Activated CD4-positive, CD25-positive, alpha-beta regulatory T cell (primary cell): Measurements from ENCODE around the gene GLB1L.

ENCODE experiments used
- DNase-seq, 4 experiments: peaks; one replicate each; lab custom pipeline; 2025; lab: John Stamatoyannopoulos, UW

GLB1L gene

DNA sequence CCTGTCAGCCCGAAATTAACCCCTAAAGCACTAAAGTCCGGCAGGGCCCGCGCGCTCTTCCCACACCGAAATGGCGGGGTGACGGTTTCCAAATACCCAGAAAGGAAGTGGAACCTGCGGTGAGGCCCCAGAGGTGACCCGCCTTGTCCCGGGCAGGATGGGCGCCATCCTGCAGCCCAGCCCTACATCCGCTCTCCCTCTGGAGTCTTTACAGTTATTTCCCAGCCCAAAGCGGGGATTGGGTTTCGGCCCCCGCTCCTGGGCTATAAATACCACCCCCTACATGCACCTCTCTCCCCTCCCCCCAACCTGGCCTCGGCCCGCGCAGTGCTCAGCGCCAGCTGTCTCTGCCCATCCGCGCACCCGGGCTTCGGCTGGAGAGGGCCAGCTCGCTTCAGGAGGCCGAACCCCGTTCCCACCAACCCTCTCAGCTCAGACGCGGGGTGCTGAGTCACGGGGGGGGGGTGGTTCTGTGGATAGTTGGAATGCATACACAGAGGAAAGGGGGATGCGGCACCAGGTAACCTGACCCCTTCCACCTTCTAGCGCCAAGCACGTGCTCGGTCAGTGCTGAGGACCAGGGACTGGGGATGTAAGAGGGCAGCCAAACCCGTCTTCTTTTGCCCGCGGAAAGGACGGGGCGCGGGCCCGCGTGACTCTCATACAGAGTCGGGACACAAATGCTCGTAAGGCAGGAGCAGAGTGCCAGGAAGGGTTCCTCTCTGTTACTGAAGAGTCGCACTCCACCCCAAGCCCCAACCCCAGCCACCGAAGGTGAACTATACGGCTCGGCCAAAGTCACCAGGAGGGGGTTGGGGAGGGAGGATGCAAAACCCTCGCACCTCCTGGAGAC lies 7.9 kb upstream of the GLB1L start, which contains the start of gene TUBA4B:
TUBA4B (plus strand) TSS at position 344 of the 853 bp plus-strand sequence; CDS start at position 509, 165 bp downstream.
- peak in 2 of 4 experiments; percentile 18 to 23 for DNase-seq

DNA sequence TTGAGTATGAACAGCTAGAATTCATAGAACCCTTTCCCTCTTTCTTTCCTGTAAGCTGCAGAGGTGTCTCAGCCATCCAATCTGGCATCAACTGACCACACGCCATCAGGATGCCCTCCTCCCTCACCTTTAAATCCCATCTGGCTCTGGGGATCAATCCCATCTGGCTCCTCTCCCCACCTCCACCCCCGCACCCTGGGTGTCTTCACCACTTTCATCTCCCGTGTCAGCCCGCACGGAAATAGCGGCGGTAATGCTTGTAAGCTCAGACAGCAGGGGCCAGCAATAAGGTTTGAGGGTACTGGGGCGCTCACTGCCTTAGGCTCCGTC lies 7.3 kb upstream of the GLB1L start:
- DNase-seq: no peak

DNA sequence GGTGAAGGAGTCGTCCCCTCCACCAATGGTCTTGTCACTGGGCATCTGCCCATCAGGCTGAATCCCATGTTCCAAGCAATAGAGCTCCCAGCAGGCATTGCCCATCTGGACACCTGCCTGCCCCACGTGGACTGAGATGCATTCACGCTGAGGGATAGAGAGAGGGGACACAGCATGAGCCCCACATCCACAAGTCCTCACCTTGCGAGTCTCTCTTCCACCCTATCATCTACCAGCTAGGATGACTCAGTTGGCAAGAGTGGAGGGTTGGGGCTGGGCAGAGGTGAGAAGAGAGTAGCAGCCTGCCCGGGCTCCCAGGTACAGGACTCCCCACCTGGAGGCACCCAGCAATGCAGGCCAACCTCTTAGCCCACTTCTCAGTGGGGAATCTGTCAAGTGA lies 6.8 kb upstream of the GLB1L start:
- DNase-seq: no peak

DNA sequence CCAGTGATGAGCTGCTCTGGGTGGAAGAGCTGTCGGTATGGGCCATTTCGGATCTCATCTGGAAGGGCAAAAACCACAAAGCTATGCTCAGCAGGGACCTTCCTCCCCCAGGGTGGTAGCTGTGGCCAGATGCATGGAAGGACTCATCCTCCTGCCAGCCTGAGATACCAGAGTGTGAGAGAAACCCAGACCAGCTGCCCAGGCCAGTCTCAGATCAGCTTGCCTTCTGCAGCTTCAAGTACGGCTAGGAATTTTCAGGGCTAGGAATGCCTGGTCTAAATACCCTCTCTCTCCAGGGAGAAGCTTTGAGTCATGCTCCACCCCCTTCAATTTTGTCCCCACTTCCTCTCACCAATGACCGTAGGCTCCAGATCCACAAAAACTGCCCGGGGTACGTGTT lies 6.4 kb upstream of the GLB1L start:
- no peak for DNase-seq

DNA sequence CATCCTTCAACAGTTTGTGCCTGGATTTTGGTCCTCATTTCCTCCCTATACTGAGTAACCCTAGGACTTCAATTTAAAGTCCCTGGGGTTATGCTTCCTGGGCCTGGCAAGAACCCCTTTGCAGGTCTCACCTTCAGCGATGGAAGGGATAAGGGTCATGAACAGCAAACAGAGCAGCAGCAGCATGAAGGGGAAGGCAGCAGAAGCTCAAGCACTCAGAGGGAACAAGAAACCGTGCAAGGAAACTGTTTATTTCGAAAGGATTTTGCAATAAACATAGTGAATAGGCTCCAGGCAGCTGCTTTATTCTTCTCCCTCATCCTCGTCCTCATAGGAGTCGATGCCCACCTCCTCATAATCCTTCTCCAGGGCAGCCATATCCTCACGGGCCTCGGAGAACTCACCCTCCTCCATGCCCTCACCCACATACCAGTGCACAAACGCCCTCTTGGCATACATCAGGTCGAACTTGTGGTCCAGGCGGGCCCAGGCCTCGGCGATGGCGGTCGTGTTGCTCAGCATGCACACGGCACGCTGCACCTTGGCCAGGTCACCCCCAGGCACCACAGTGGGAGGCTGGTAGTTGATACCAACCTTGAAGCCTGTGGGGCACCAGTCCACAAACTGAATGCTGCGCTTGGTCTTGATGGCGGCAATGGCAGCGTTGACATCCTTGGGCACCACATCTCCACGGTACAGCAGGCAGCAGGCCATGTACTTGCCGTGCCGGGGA lies 5.0 kb upstream of the GLB1L start:
- no peak for DNase-seq

DNA sequence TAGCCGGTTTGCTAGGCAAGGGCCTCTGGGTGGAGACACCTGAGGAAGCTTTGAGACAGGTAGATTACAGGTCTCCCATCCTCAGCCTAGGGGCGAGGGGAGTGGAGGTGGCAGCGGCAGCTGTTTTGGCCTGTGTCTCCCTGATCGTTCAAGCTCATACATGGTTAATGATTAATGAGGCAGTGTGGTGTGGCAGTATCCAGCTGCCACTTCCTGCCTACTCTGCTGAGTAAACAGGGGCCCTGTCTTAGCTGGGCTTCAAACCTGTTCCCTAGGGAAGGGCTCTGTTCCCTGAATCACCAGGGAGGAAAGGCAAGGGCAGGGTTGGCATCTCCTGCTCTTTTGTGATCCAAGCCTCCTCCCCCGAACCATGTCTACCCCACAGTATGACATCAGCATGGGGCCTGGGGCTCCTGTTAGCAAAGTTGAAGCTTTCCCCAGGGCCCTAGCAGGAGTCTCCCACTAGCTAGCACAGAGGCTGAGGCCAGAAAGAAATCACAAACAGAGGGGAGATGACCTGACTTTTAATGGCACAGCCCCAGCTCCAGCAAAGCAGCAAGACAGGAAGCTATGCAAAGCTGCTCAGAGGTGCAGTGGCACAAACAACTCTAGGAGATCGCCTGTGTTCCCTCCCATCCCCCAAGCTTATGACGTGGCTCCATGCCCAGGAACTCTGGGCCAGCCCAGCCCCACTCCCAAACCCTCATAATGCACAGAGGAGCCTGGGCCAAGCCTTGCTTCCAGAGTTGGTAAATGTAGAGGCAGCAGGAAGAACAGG lies 4.1 kb upstream of the GLB1L start:
- no peak for DNase-seq

DNA sequence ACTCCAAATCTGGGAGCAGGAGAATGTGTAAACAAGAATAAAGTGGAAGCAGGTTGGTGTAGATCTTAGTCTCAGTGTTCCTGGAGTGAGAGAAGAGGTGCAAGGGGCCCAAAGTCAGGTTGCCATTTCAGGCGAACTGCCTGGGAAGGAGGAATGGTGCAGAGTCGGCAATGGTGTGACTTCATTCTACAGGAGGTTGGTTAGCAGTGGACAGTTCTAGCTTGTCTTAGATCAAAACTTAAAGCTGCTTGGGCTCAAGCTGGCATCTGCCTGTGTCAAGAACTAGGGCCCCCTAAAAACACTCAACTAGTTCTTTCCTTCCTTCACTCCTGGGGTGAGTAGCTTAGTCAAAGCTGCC lies 3.6 kb upstream of the GLB1L start:
- no peak for DNase-seq

DNA sequence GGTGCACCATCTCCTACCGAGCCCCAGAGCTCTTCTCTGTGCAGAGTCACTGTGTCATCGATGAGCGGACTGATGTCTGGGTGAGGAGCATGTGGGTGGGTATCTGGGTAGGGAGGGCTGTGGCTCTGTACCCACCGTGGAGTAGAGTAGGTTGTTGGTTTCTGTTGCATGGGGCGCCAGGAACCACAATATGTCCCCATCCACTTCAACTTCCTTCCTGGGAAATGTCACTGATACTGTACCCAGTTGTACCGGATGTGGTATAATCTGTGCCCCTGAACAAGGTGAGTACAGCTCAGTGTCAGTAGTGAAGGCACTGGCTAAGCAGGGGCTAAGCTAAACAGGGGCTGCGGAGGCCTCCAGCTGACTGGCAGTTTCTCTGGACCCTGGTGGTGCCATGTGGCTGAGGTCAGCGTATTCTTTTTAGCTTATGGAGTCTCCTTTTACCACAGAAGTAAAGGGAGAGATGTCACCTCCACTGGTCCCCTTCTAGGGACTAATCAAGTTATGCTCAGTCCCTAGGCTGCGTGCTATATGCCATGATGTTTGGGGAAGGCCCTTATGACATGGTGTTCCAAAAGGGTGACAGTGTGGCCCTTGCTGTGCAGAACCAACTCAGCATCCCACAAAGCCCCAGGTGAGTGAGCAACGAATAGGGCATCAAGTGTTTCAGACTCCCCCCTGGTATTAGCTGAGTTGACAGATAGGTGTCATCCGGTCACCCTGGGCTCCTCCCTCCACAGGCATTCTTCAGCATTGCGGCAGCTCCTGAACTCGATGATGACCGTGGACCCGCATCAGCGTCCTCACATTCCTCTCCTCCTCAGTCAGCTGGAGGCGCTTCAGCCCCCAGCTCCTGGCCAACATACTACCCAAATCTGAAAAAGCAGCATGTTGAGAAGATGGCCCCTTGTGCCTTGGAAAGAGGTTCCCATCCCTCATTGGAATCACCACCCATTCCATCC lies 2.7 kb upstream of the GLB1L start:
- peak in 1 of 4 experiments; percentile 27 for DNase-seq

DNA sequence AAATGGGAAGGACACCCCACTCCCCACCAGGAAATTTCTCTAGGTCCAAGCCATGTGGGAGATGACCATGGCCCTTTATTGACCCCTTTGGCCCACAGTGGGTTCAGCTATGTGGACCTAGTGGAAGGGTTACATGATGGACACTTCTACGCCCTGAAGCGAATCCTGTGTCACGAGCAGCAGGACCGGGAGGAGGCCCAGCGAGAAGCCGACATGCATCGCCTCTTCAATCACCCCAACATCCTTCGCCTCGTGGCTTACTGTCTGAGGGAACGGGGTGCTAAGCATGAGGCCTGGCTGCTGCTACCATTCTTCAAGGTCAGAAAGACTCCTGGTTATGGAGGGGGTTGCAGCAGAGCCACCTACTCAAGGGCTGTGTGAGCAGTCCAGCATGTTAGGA lies 1.3 kb upstream of the GLB1L start:
- DNase-seq: no peak

DNA sequence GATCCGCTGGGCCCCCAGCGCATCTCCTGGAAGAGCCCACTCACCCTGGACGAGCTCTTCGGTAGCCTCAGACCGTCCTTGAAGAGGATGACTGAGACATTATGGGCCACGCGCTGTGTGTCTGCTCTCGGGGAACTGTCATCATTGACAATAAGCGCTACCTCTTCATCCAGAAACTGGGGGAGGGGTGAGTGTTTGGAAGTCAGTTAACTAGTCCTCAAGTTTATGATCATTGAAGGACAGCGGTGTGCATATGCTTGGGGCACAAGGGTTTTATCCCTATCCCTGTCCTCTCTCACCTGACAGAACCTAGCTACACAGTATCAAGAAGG lies 621 bp upstream of the GLB1L start:
- DNase-seq: no peak

DNA sequence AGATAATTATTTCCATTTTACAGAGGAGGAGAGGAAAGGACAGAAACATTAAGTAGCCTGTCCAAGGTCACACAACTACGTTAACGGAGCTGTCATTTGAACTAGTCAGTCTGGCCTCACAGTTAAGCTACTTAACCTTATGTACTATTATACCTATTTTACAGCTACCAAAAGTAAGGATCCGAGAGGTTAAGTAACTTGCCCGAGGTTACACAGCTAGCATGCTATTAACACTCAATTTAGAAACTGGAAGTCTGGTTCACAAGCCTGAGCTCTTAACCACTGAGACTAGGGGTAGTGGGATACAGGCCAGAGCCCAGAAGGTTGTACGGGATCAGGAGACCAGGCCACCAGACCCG lies 476 bp downstream of the GLB1L start:
- DNase-seq: no peak

DNA sequence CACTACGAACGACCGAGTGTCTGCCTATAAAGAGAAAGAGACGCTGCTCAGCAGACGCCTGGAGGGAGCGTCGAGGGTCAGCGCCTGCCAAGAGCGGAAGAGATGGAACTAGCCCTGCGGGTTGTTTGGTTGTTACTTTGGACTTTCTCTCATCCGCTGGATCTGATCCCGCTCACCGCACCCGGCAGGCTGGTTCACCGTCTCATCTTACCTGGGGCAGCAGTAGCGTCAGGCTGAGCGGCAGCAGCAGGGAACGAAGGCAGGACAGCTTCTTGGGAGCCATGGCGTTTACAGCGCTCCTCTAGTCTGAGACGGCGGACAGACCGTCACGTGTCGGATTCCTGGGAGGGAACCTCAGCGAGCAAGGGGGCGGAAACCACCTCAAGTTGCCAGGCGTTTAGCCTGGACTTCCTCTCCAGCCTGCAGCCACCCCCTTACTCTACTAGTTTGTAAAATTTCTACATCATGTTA lies 1.9 kb downstream of the GLB1L start:
- no peak for DNase-seq

DNA sequence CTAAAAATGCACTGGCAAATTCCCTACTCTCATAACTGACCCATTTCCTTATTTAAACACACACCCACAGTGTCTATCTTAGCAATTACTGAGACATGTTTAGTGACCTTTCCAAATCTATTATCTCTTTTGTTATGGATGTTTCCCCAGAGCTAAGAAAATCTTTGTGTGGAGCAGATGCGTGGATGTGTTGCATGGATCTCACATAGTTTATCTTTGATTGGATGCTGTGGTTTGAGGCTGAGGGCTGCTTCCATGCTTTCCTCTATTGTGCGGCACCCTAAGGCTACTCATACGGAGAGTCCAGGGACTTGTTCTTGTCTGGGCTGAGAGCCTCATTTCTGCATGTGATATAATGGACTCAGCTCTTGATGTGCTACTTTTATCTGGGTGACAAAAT lies 10.9 kb downstream of the GLB1L start:
- no peak for DNase-seq

DNA sequence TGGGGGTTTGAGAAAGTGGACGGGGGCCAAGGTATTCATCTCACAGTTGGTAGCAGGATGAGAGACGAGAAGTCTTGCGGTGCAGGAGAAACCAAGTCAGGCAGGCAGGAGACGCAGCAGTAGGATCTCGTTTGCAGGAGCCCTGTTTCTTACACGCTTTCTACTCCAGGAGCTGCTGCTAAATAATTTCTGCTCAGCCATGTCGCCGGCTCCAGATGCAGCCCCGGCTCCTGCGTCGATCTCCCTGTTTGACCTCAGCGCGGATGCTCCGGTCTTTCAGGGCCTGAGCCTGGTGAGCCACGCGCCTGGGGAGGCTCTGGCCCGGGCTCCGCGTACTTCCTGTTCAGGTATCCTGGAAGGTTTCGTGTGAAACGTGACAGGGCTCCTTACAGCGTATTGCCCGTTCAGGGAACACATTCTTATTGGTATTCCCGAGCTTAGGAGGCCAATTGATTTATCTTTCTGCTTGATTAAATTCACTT lies 15.1 kb downstream of the GLB1L start:
- no peak for DNase-seq

DNA sequence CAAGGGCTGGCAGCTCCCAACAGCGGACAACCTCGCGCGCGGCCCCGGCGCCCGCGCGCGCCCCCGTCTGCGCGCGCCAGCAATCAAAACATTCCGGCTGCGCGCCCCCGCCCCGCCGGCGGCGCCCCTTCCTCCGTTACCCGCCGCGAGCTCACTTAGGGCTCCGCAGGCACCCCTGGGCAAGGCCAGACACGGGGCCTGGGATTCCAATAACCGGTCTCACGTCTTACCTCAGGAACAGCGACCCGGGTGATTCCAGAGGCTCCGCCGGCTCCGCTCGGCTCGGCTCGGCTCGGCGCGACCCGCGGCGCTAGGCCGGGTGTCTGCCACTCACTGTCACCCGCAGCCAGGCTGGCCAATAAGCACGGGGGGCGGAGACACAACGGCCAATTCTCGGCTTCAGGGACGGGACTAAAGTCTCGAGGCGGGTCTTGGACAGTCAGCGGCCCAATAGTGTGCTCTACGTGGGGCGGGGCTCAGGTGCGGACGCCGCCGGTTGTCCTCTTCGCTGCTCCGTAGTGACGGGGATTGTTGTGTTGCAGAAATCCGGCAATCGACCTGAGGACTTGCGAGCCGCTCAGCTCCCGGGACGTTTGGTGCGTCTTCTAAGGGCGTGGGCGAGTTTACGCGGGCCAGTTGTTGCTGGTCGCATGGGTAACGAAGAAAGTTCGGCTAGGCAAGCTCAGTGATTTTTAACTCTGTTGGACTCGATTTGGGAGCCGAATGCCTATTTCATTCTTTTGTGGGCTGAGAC lies 15.8 kb downstream of the GLB1L start, which contains the start of the genes ANKZF1 and ATG9A:
ANKZF1 (plus strand) TSS at position 502 of the 754 bp plus-strand sequence. CDS start 452 bp downstream, outside the sequence.
ATG9A (minus strand) TSS at position 332 of the 754 bp plus-strand sequence. CDS start 1,612 bp downstream, outside the sequence.
- peak; percentile 90 to 96 (median 94) for DNase-seq

DNA sequence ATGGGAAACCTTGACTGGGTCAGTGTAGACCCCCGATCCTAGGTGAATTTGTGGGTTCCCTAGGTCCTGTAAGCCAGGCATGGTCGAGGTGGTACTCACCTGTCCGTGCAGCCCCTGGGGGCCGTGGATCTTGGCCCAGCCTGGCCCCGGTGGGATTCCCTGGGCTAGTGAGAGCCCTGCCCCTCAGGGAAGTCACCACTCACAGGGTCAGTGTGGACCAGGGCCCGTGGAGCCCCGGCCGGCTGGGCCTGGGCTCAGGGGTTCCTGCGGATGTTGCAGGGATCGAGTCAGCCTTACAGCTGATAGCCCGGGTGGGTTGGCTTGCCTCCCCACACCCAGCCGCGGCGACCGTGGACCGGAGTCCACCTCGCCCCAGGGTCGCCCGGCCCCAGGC lies 16.3 kb downstream of the GLB1L start:
- DNase-seq: no peak

DNA sequence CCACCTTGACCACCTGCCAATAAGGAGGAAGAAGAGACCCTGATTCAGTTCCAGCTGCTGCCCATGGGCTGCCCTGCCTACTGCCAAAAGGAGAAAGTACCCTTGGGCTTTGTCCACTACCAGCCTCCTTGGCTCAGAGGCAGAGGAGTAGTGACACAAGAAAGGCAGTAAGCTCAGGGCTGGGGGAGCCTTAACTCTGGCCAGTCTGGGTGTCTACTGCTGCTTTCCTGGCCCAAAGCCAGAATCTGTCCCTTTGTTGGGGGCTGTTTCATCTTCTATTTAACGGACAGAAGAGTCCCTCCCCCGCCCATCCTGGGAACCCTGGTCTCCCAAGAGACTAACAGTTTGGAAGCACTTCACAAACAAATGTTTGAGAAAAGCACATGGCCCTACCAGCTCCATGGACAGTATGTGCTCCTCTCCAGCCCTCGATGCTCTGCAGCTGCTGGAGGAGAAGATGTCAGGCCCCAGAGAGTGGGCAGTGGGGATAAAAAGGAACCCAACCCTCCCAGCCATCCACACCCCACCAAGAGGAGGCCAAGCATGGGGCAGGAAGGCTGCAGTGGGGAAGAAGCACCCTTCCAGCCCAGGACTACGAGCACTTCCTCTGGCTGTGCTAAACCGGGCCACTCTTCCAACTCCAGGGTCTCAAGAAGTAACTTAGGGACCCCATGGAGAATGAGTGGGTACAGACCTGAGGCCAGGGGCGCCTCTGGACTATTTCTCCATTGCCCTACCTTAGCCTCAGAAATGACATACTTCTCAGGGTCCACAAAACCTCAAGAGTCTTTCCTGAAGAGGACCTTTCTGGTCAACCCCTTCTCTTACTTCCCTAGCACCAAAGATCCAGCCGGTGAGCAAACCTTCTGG lies 17.0 kb downstream of the GLB1L start:
- no peak for DNase-seq

DNA sequence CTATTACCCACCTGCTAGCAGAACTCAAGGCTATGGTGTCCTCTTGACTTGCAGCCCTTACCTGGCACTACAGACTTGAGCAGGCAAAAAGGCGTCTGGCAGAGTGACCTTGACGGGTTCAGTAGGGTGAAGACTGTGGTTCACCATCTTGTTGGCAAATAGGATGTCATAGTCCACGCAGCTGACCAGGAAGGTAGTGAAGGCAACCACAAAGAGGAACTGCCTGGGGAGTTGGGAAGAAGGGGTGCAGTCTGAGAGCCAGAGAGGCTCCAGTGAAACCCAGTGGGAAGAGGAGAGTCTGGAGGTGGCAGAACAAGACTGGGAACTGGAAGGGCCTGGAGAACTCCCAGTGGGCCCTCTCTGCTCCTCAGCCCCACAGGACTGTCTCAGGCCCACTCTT lies 19.9 kb downstream of the GLB1L start:
- no peak for DNase-seq

DNA sequence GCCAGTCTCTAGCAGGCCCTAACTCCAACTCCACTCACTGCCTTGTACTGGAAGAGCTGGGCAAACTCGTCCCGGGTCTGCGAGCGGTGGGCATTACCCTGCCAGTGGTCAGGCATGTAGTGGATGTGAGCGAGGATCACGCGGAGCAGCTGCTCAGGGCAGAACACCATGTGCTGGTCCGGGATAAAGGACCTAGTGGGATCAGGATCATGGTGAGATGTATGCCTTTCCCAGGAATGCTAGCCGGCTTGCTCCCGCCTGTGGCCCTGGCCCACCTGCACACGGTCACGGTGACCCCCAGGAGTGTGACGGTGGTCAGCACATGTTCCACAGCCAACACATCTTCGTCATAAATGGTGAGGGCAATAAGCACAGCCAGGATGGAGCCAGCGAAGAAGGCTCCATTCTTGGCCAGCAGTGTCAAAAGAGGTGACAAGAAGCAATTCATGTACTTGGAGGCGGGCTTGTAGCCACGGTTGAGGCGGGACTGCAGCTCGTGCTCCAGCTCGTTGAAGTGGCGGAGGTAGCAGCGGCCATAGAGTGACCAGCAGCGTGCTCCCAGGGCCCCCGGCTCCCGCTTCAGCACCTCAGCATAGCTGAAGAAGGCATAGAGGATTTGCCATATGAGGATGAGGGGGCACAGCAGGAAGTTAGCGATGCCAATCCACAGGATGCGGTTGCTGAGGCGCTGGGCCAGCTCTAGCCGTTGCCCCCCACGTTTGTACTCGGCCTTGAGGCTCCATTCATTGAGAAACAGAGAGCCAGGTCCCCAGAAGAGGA lies 21.2 kb downstream of the GLB1L start:
- DNase-seq: no peak
